NCI-H526 treated with DMSO at 0.1 percent for 48 hours (cell line): ENCODE data around the gene AKAP6.

Source experiments
- DNase-seq: peaks from one replicate; lab custom pipeline; 2025; lab: John Stamatoyannopoulos, UW

AKAP6 gene, protein sequence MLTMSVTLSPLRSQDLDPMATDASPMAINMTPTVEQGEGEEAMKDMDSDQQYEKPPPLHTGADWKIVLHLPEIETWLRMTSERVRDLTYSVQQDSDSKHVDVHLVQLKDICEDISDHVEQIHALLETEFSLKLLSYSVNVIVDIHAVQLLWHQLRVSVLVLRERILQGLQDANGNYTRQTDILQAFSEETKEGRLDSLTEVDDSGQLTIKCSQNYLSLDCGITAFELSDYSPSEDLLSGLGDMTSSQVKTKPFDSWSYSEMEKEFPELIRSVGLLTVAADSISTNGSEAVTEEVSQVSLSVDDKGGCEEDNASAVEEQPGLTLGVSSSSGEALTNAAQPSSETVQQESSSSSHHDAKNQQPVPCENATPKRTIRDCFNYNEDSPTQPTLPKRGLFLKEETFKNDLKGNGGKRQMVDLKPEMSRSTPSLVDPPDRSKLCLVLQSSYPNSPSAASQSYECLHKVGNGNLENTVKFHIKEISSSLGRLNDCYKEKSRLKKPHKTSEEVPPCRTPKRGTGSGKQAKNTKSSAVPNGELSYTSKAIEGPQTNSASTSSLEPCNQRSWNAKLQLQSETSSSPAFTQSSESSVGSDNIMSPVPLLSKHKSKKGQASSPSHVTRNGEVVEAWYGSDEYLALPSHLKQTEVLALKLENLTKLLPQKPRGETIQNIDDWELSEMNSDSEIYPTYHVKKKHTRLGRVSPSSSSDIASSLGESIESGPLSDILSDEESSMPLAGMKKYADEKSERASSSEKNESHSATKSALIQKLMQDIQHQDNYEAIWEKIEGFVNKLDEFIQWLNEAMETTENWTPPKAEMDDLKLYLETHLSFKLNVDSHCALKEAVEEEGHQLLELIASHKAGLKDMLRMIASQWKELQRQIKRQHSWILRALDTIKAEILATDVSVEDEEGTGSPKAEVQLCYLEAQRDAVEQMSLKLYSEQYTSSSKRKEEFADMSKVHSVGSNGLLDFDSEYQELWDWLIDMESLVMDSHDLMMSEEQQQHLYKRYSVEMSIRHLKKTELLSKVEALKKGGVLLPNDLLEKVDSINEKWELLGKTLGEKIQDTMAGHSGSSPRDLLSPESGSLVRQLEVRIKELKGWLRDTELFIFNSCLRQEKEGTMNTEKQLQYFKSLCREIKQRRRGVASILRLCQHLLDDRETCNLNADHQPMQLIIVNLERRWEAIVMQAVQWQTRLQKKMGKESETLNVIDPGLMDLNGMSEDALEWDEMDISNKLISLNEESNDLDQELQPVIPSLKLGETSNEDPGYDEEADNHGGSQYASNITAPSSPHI (N-terminal part only)

DNA sequence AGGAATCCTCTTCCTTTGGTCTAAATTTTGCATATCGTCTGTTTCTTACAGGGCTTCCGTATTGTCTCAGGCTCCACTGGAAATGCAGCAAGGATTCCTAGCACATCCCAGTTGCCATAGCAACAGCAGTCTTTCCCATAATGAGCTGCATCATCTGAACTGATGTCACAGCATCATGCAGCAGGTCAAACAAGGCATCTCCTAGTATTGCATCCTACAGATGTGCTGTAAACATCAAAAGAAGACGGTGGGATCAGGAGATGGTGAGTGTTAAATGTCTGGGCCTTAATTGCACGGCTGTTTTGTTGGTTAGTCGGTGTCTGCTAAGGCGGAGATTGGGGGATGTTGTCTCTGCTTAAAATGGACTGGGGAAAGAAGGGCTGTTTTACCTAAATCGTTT lies at the start of gene AKAP6:
Gene AKAP6, plus strand, starts transcription at position 153 of the 400 bp plus-strand sequence. CDS start 104,196 bp downstream, outside the sequence.
- no peak for DNase-seq

GRCh38 chr14:32286602-32287001 lies 42.5 kb upstream of the AKAP6 start:
- DNase-seq, result no peak

- no peak for DNase-seq
These were observed 32.7 kb upstream of the AKAP6 start for GRCh38 chr14:32296366-32296765.

DNA sequence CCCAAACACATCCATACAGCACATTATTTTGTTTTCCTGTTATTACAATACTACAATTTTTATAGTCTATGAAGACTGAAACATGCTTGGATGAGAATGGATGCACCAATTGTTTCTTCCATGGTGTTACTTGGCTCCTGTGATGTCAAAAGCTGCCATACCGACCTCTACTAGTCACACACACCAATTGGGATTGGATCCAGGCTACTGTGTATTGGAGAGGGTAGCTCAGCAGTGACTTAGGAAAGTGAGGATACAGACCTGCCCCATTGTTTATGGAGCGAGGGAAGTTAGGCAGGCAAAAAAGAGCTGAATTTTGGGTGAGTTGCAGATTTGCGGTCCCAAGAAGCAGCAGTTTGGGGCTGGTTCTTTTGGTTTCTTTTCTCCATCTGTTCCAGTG lies 30.8 kb upstream of the AKAP6 start:
- DNase-seq, result no peak

GRCh38 chr14:32300136-32300535 lies 29.0 kb upstream of the AKAP6 start:
- no peak for DNase-seq

DNA sequence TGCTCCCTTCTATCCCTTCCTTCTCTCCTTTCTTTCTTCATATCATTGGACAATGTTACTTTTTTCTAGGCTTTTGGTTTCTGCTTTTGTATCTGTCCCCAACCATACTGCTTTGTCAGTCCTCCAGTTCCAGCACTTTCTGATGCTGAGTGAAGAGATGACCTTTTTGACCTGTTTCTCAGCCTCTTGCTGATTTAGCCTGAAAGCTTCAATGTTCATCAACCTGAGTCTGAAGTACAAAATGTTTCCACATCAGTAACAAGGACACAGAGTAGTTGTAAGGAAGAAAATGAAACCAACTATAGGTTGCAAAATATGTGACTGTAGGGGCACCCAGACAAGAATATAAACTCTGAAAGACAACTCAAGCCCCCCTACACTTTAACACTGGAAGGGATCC lies 25.2 kb upstream of the AKAP6 start:
- no peak for DNase-seq

GRCh38 chr14:32304296-32304695 lies 24.8 kb upstream of the AKAP6 start:
- DNase-seq, result no peak

GRCh38 chr14:32306549-32306948 lies 22.5 kb upstream of the AKAP6 start:
- no peak for DNase-seq

- DNase-seq, result peak; percentile 26
These were observed 21.1 kb upstream of the AKAP6 start for GRCh38 chr14:32307881-32308582.

DNA sequence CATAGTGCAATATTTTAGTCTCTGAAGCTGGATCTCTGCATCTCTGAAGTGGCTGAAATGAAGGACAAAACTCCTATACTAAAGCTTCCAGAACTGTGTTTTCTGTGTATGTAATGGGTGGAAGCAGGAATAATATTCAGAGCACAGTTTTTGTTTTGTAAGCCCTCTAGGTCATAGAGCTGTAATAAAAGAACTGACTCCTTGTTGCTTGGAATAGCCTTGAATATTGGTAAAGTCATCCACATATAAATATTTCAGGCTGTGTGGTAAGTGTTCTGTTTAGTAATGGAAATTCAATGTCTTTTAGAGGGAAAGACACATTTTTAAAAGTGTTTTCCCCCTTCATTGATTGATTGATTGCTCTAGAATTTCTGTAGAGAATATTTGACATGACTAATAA lies 18.2 kb upstream of the AKAP6 start:
- no peak for DNase-seq

GRCh38 chr14:32311294-32312009 lies 17.6 kb upstream of the AKAP6 start:
- no peak for DNase-seq

- no peak for DNase-seq
These were observed 17.1 kb upstream of the AKAP6 start for GRCh38 chr14:32312010-32312331.

DNA sequence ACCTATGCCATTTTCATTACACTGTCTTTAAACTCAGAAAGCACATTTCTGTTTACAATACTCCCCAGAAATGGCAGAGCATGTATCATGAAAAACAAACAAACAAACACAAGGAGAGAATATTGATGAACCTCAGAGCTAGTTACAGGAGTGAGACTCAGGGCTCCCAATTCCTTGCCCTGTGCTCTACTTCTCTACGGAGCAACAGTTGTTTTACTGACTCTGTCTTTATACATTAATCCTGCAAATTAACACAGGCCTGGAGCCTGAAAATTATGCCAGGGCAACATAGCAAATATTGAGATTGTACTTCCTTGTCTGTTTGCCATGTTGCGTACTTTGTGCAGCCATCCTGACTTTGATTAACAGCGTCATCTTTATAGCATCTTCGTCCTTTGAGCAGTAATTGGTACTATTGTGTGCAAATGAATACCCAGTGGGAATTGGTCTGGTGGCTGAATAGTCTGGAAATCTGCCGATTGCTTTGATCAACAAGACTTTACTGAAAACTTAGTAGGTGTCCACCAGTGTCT lies 15.2 kb upstream of the AKAP6 start:
- DNase-seq, result no peak

DNA sequence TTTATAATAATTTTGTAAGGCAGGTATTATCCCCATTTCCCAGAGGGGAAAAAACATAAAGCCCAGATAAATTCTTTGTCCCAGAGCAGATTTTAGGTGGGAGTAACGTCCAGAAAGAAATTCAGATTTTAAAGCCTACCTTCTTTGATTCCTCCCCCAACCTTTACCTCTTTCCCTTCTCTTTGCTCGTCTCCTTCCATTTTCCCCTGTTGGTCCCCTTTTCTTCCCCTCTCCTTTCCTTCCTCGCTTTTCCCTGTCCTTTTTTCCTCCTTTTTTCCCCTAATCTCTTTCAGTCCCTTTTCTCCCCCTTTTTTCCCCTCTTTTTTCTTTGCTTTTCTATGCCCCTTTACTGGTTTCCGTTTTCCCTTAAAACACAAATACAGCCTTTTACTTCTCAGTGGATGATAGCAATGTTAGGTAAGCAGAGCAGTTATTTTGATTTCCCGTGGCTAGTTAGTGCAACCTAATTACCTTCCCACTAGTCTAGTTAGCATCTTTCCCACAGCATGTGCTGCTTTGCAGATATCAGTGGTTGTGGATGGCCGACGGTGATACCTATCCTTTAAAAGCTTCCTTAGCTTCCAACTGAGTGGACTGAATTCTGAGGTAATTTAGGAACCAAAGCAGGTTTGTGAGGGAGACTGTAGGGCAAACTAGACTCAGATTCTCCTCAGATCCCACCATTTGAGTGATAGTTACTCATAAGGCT lies 10.9 kb upstream of the AKAP6 start:
- DNase-seq, result no peak

- DNase-seq, result no peak
These were observed 9.6 kb upstream of the AKAP6 start for GRCh38 chr14:32319368-32320049.

DNA sequence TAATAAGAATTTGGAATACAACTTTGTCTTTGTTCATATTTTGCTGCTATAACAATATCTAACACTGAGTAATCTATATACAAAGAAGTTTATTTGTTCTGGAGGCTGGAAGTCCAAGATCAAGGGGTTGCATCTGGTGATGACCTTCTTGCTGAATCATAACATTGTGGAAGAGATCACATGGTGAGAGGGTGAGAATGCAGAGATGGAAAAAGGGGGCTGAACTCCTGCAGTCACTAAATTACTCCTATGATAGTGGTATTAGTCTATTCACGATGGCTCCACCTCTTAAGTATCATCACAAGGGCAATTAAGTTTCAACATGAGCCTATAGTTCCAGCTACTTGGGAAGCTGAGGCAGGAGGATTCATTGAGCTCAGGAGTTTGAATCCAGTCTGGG lies 4.5 kb upstream of the AKAP6 start:
- DNase-seq, result no peak

- no peak for DNase-seq
These were observed 1.7 kb upstream of the AKAP6 start for GRCh38 chr14:32327255-32327961.

GRCh38 chr14:32329690-32330285 lies 690 bp downstream of the AKAP6 start:
- no peak for DNase-seq
